ENCODE measurements around the gene CCDC18.
"Not testable (repeated sequence)": the region's sequence is repeated elsewhere in the genome, so short reads cannot be mapped to it uniquely, and the experiment has no call there.

The CCDC18 gene

GRCh38 chr1:93180723-93181613, at the start of gene CCDC18:
TSS of gene CCDC18 (plus strand) at chr1:93180724. CDS start at chr1:93183362, 2,638 bp downstream.
- DNase-seq = peak; percentile 63 to 70

- no peak for DNase-seq
These were observed 47.9 kb upstream of the CCDC18 start for GRCh38 chr1:93132638-93133037.

- DNase-seq = no peak
These were observed 44.1 kb upstream of the CCDC18 start for GRCh38 chr1:93136445-93136844.

GRCh38 chr1:93137604-93138292, 42.8 kb upstream of the CCDC18 start:
- no peak for DNase-seq

- DNase-seq = no peak
These were observed 40.4 kb upstream of the CCDC18 start for GRCh38 chr1:93140106-93140505.

GRCh38 chr1:93142161-93142560, 38.4 kb upstream of the CCDC18 start:
- DNase-seq = no peak

GRCh38 chr1:93143136-93143535, 37.4 kb upstream of the CCDC18 start:
- no peak for DNase-seq

GRCh38 chr1:93143769-93144168, 36.8 kb upstream of the CCDC18 start:
- DNase-seq = no peak

- no peak for DNase-seq
These were observed 32.5 kb upstream of the CCDC18 start for GRCh38 chr1:93148001-93148400.

GRCh38 chr1:93150729-93151128, 29.8 kb upstream of the CCDC18 start:
- no peak for DNase-seq

- DNase-seq = no peak
These were observed 29.1 kb upstream of the CCDC18 start for GRCh38 chr1:93151474-93151873.

- DNase-seq = no peak
These were observed 27.7 kb upstream of the CCDC18 start for GRCh38 chr1:93152835-93153234.

- no peak for DNase-seq
These were observed 25.6 kb upstream of the CCDC18 start for GRCh38 chr1:93154898-93155297.

- no peak for DNase-seq
These were observed 25.2 kb upstream of the CCDC18 start for GRCh38 chr1:93155335-93155734.

GRCh38 chr1:93159337-93159736, 21.2 kb upstream of the CCDC18 start:
- no peak for DNase-seq

GRCh38 chr1:93163314-93163713, 17.2 kb upstream of the CCDC18 start:
- DNase-seq = not testable (repeated sequence)

GRCh38 chr1:93164816-93165215, 15.7 kb upstream of the CCDC18 start:
- no peak for DNase-seq

- DNase-seq = not testable (repeated sequence)
These were observed 14.6 kb upstream of the CCDC18 start for GRCh38 chr1:93165895-93166294.

- no peak for DNase-seq
These were observed 13.5 kb upstream of the CCDC18 start for GRCh38 chr1:93167006-93167405.

GRCh38 chr1:93170141-93170678, 10.3 kb upstream of the CCDC18 start:
- not testable (repeated sequence) for DNase-seq

- no peak for DNase-seq
These were observed 8.9 kb upstream of the CCDC18 start for GRCh38 chr1:93171549-93172034.

GRCh38 chr1:93172778-93173177, 7.7 kb upstream of the CCDC18 start:
- no peak for DNase-seq

GRCh38 chr1:93174638-93175037, 5.9 kb upstream of the CCDC18 start:
- not testable (repeated sequence) for DNase-seq

GRCh38 chr1:93177991-93178390, 2.5 kb upstream of the CCDC18 start:
- no peak for DNase-seq
